SK-N-SH (cell line): ENCODE results near the gene PDE11A. TPM values are rescaled to one million over a fixed set of nuclear protein-coding genes. Genes with fewer than 3 reads are reported as not detected.

Experiments
- CHD2 ChIP-seq: fragments of 150-350 bp; IDR thresholded peaks from 2 replicates; pipeline ENCODE4 v1.6.1; 2018; ENCODE audit warnings: low read length; ENCODE audit not compliant: partially characterized antibody
- CTCF ChIP-seq: fragments of 200-600 bp; sonication (generic); IDR thresholded peaks from 2 replicates; pipeline ENCODE4 v1.6.1; 2017; ENCODE audit warnings: antibody characterized with exemption, mild to moderate bottlenecking, moderate library complexity
- ELF1 ChIP-seq: IDR thresholded peaks from 2 replicates; pipeline ENCODE4 v1.4.0; 2012
- EP300 ChIP-seq, 2 experiments: IDR thresholded peaks; 2 replicates each; pipeline versions ENCODE4 v1.4.0 to v1.6.1; 2012; ENCODE audit warnings: borderline replicate concordance in 1 of 2, low read depth in 1 of 2, low read length in 1 of 2
- FOXJ3 ChIP-seq: sonication (generic); formaldehyde crosslinking; IDR thresholded peaks from 2 replicates; pipeline ENCODE4 v1.5.1; 2020; ENCODE audit warnings: mild to moderate bottlenecking, missing genetic modification reagents
- GABPA ChIP-seq: IDR thresholded peaks from 2 replicates; pipeline ENCODE4 v1.4.0; 2012; ENCODE audit warnings: low read depth, mild to moderate bottlenecking
- IRF3 ChIP-seq: fragments of 150-350 bp; IDR thresholded peaks from 2 replicates; pipeline ENCODE4 v1.6.1; 2016; ENCODE audit warnings: mild to moderate bottlenecking, low read depth, low read length
- JUND ChIP-seq: IDR thresholded peaks from 2 replicates; pipeline ENCODE4 v1.4.0; 2012
- MAX ChIP-seq: IDR thresholded peaks from 2 replicates; pipeline ENCODE4 v1.4.0; 2012; ENCODE audit warnings: low read depth
- MEF2A ChIP-seq: IDR thresholded peaks from 2 replicates; pipeline ENCODE4 v1.4.0; 2012; ENCODE audit warnings: low read depth, borderline replicate concordance
- MXI1 ChIP-seq: IDR thresholded peaks from 2 replicates; pipeline ENCODE4 v1.6.1; 2012; ENCODE audit warnings: mild to moderate bottlenecking, low read depth, low read length, improper control_type of control experiment
- NFIC ChIP-seq: IDR thresholded peaks from 2 replicates; pipeline ENCODE4 v1.4.0; 2012; ENCODE audit warnings: borderline replicate concordance
- NRF1 ChIP-seq: IDR thresholded peaks from 2 replicates; pipeline ENCODE4 v1.6.1; 2012; ENCODE audit warnings: low read depth, mild to moderate bottlenecking, low read length
- RCOR1 ChIP-seq: fragments of 150-350 bp; IDR thresholded peaks from 2 replicates; pipeline ENCODE4 v1.6.1; 2017; ENCODE audit warnings: antibody characterized with exemption, low read length
- RFX5 ChIP-seq: IDR thresholded peaks from 2 replicates; pipeline ENCODE4 v1.6.1; 2012; ENCODE audit warnings: mild to moderate bottlenecking, improper control_type of control experiment, low read length
- RXRA ChIP-seq: IDR thresholded peaks from 2 replicates; pipeline ENCODE4 v1.4.0; 2012; ENCODE audit warnings: low read depth, mild to moderate bottlenecking, borderline replicate concordance
- SMC3 ChIP-seq: IDR thresholded peaks from 2 replicates; pipeline ENCODE4 v1.6.1; 2012; ENCODE audit warnings: low read depth, low read length, improper control_type of control experiment
- TCF12 ChIP-seq: IDR thresholded peaks from 2 replicates; pipeline ENCODE4 v1.4.0; 2012
- TEAD4 ChIP-seq: IDR thresholded peaks from 2 replicates; pipeline ENCODE4 v1.4.0; 2012; ENCODE audit warnings: mild to moderate bottlenecking, borderline replicate concordance; ENCODE audit not compliant: insufficient read depth
- USF1 ChIP-seq: IDR thresholded peaks from 2 replicates; pipeline ENCODE4 v1.4.0; 2012; ENCODE audit warnings: low read depth, borderline replicate concordance
- USF2 ChIP-seq: fragments of 150-350 bp; IDR thresholded peaks from 2 replicates; pipeline ENCODE4 v1.6.1; 2017; ENCODE audit warnings: antibody characterized with exemption, low read length, low read depth, borderline replicate concordance
- YY1 ChIP-seq: IDR thresholded peaks from 2 replicates; pipeline ENCODE4 v1.4.0; 2012; ENCODE audit warnings: low read depth, mild to moderate bottlenecking
- ZBTB33 ChIP-seq: IDR thresholded peaks from 2 replicates; pipeline ENCODE4 v1.4.0; 2012; ENCODE audit warnings: low read depth, borderline replicate concordance
- polyA plus RNA-seq, 3 experiments: library from polyadenylated mRNA; depleted of rRNA; stranded (reverse); fragments of >200 nt; gene quantifications; 2 replicates each; pipeline ENCODE4 v1.2.3, GENCODE V29; 2012

PDE11A gene
- polyA plus RNA-seq, 1 of the 3 experiments (the other 2 are of a cell fraction), result 0.10 TPM

- TF ChIP-seq CTCF (no peak), SMC3 (no peak), EP300 (IDR thresholded peaks at IDR 0.05; ENCODE audit: borderline replicate concordance in 1 of 2, low read depth in 1 of 2, low read length in 1 of 2) (0 out of 4 replicates have a peak, but pooled peaks of 1 of the 2 experiments have one; percentile 4), USF1 (no peak), MEF2A (no peak), CHD2 (peak; percentile 70), RFX5 (peak; percentile 19; the same call in 1 of the 2 replicates), TCF12 (no peak), ELF1 (0 out of 2 replicates have a peak, but pooled peaks have one; percentile 60), ZBTB33 (no peak), NFIC (no peak), TEAD4 (no peak), MXI1 (peak; percentile 83; the same call in 1 of the 2 replicates), FOXJ3 (CRISPR knock-in tag) (no peak), IRF3 (no peak), RCOR1 (peak; percentile 65), USF2 (no peak), YY1 (peak; percentile 75; the same call in 1 of the 2 replicates), RXRA (no peak), JUND (no peak), MAX (peak; percentile 84), GABPA (peak; percentile 99), NRF1 (peak; percentile 93)
- TF ChIP-seq, all 33 proteins: peak for 12
Measured at GRCh38 chr2:177618255-177619253, 454.0 kb downstream of the PDE11A start (continued).
